ENCODE data around the gene NPHP4.

GRCh38 chr1:5884110-5884509 is 108.1 kb downstream of the NPHP4 start:
- TF ChIP-seq CTCF (optimal IDR thresholded peaks at IDR 0.05 in 1 of 3, IDR thresholded peaks at IDR 0.05 in 1 of 3, conservative IDR thresholded peaks at IDR 0.05 in 1 of 3; ENCODE audit: extremely low read depth in 1 of 3, insufficient read depth in 2 of 3, low read length in 3 of 3) (no peak), EZH2 (IDR thresholded peaks at IDR 0.05; ENCODE audit: low read length) (no peak)
